ACC112 (cell line): Measurements from ENCODE around the gene REPS2.

Experiments used
- H2AFZ ChIP-seq: fragments of 200-600 bp; sonication (generic); one replicate; pipeline ENCODE4 v1.6.0; 2017; ENCODE audit warnings: antibody characterized with exemption, low read length; ENCODE audit not compliant: unreplicated experiment
- H3K27ac ChIP-seq: fragments of 200-600 bp; sonication (generic); 2 replicates; pipeline ENCODE4 v1.5.1; 2014; ENCODE audit warnings: low read depth, mild to moderate bottlenecking, antibody characterized with exemption, low read length, moderate library complexity
- H3K27me3 ChIP-seq: fragments of 200-600 bp; sonication (generic); 2 replicates; pipeline ENCODE4 v1.6.1; 2014; ENCODE audit warnings: mild to moderate bottlenecking, antibody characterized with exemption, low read length, moderate library complexity, mixed read lengths; ENCODE audit not compliant: insufficient read depth
- H3K36me3 ChIP-seq: fragments of 200-600 bp; sonication (generic); 2 replicates; pipeline ENCODE4 v1.6.1; 2016; ENCODE audit warnings: mild to moderate bottlenecking, antibody characterized with exemption, low read length, moderate library complexity, mixed read lengths; ENCODE audit not compliant: insufficient read depth
- H3K4me1 ChIP-seq: fragments of 200-600 bp; sonication (generic); one replicate; pipeline ENCODE4 v1.6.1; 2016; ENCODE audit warnings: low read length, mixed read lengths; ENCODE audit not compliant: insufficient read depth, unreplicated experiment, control insufficient read depth
- H3K4me3 ChIP-seq: fragments of 200-600 bp; sonication (generic); 2 replicates; pipeline ENCODE4 v1.5.1; 2014; ENCODE audit warnings: mild to moderate bottlenecking, low read depth, low read length
- H3K79me2 ChIP-seq: fragments of 200-600 bp; sonication (generic); one replicate; pipeline ENCODE4 v1.6.0; 2016; ENCODE audit warnings: low read length; ENCODE audit not compliant: control insufficient read depth, unreplicated experiment, insufficient read depth

REPS2 gene

GRCh38 chrX:16997313-16997712 lies 50.9 kb downstream of the REPS2 start:
- Histone ChIP-seq H3K4me3 (no peak overlapping the region), H3K4me1 (no peaks in the 10 kb centered on the region), H3K27me3 (no peaks in the 10 kb centered on the region), H3K27ac (no peak overlapping the region), H2AFZ (no peak overlapping the region), H3K79me2 (no peaks in the 10 kb centered on the region), H3K36me3 (no peaks in the 10 kb centered on the region)

GRCh38 chrX:16999275-16999674 lies 52.8 kb downstream of the REPS2 start:
- H3K4me1 ChIP-seq: no peaks in the 10 kb centered on the region
- H2AFZ ChIP-seq: no peak overlapping the region
- no peaks in the 10 kb centered on the region for H3K36me3 ChIP-seq
- H3K27me3 ChIP-seq: no peaks in the 10 kb centered on the region
- no peaks in the 10 kb centered on the region for H3K79me2 ChIP-seq
- no peak overlapping the region for H3K27ac ChIP-seq
- H3K4me3 ChIP-seq: no peak overlapping the region

GRCh38 chrX:17000751-17001150 lies 54.3 kb downstream of the REPS2 start:
- Histone ChIP-seq H3K4me3 (no peak overlapping the region), H3K27me3 (no peaks in the 10 kb centered on the region), H3K36me3 (no peaks in the 10 kb centered on the region), H3K27ac (no peak overlapping the region), H3K79me2 (no peaks in the 10 kb centered on the region), H2AFZ (no peak overlapping the region), H3K4me1 (peaks cover 5% of the 10 kb centered on the region)

- Histone ChIP-seq H3K27me3 (no peaks in the 10 kb centered on the region), H3K4me1 (peaks cover 14% of the 10 kb centered on the region), H3K36me3 (no peaks in the 10 kb centered on the region), H3K4me3 (no peak overlapping the region), H3K79me2 (no peaks in the 10 kb centered on the region), H2AFZ (no peak overlapping the region), H3K27ac (peak overlapping the region; percentile 65)
Measured at GRCh38 chrX:17005712-17006368, 59.4 kb downstream of the REPS2 start.

GRCh38 chrX:17007134-17007768 lies 60.8 kb downstream of the REPS2 start:
- H2AFZ ChIP-seq: no peak overlapping the region
- no peaks in the 10 kb centered on the region for H3K79me2 ChIP-seq
- H3K27me3 ChIP-seq: no peaks in the 10 kb centered on the region
- H3K4me3 ChIP-seq: no peak overlapping the region
- H3K27ac ChIP-seq: no peak overlapping the region
- H3K4me1 ChIP-seq: peaks cover 14% of the 10 kb centered on the region
- no peaks in the 10 kb centered on the region for H3K36me3 ChIP-seq

- Histone ChIP-seq H3K36me3 (no peaks in the 10 kb centered on the region), H3K27ac (no peak overlapping the region), H3K27me3 (no peaks in the 10 kb centered on the region), H3K4me3 (no peak overlapping the region), H3K4me1 (peaks cover 14% of the 10 kb centered on the region), H3K79me2 (no peaks in the 10 kb centered on the region), H2AFZ (no peak overlapping the region)
Measured at GRCh38 chrX:17009856-17010625, 63.6 kb downstream of the REPS2 start.

- Histone ChIP-seq H3K4me1 (no peaks in the 10 kb centered on the region), H3K4me3 (no peak overlapping the region), H3K36me3 (no peaks in the 10 kb centered on the region), H2AFZ (no peak overlapping the region), H3K27ac (no peak overlapping the region), H3K79me2 (no peaks in the 10 kb centered on the region), H3K27me3 (no peaks in the 10 kb centered on the region)
Measured at GRCh38 chrX:17012465-17012864, 66.0 kb downstream of the REPS2 start.

GRCh38 chrX:17014216-17014615 lies 67.8 kb downstream of the REPS2 start:
- Histone ChIP-seq H3K4me3 (no peak overlapping the region), H3K36me3 (no peaks in the 10 kb centered on the region), H3K79me2 (no peaks in the 10 kb centered on the region), H3K4me1 (no peaks in the 10 kb centered on the region), H2AFZ (no peak overlapping the region), H3K27me3 (no peaks in the 10 kb centered on the region), H3K27ac (no peak overlapping the region)

GRCh38 chrX:17017134-17017533 lies 70.7 kb downstream of the REPS2 start:
- H3K4me3 ChIP-seq: no peak overlapping the region
- H2AFZ ChIP-seq: no peak overlapping the region
- H3K79me2 ChIP-seq: no peaks in the 10 kb centered on the region
- H3K36me3 ChIP-seq: no peaks in the 10 kb centered on the region
- H3K27me3 ChIP-seq: no peaks in the 10 kb centered on the region
- H3K27ac ChIP-seq: no peak overlapping the region
- peaks cover 17% of the 10 kb centered on the region for H3K4me1 ChIP-seq

- no peaks in the 10 kb centered on the region for H3K79me2 ChIP-seq
- no peaks in the 10 kb centered on the region for H3K36me3 ChIP-seq
- no peaks in the 10 kb centered on the region for H3K27me3 ChIP-seq
- no peak overlapping the region for H3K4me3 ChIP-seq
- peaks cover 25% of the 10 kb centered on the region for H3K4me1 ChIP-seq
- no peak overlapping the region for H2AFZ ChIP-seq
- H3K27ac ChIP-seq: no peak overlapping the region
Measured at GRCh38 chrX:17020356-17020755, 73.9 kb downstream of the REPS2 start.
